Measurements from ENCODE around the gene KMT2B.

KMT2B gene

DNA sequence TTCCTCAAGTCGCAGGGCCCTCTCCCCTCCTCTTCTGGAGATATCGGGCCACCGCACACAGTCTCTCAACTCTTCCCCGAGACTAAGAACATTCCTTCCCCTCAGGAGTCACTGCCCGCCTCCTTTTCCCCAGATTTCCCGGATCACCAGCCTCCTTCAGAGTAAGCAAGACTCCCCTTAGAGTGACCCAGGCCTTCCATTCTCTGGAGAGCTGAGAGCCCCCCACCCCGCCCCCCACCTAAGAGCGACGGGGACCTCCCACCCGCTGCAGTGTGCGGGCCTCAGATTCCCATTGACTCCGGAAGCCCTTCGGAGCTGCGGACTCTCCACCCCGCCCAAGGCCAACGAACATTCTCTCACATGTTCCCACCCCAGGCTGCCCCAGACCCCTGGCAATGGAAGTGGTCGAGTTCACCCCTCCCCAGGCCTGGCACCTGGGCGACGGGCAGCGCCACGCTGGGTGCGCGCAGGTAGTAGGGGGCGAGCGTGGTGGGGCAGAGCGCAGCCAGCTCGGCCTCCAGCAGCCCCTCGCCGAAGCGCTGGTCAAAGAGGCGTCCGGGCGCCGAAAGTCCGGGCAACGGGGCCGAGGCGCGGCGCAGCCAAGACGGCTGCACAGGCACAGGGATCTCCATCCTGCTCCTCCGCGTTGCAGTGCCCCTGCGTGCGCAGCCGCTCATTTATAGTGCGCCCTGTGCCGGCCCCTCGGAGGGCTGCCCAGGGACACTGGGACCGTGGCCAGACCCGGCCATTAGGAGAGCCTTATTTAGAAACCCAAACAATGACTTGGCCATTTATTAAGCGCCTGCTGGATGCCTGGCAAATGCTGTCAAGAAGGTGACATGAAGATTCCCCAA is 38.8 kb downstream of the KMT2B start, which contains the start of gene HSPB6:
Gene HSPB6, minus strand, starts transcription at position 653 of the 854 bp plus-strand sequence. Its CDS starts 21 bp downstream, at position 632.
- Histone ChIP-seq H3K4me2 (ENCODE audit: low read depth, low read length) (peak within 1 kb of the TSS; percentile 94), H3K4me1 (ENCODE audit: low read length) (peaks cover 12% of the 10 kb centered on the region; the same call in 1 of the 2 replicates), H3K9me3 (replicated peaks; ENCODE audit: insufficient read depth, low read length) (no peaks in the 10 kb centered on the region), H2AFZ (ENCODE audit: low read length) (peak within 1 kb of the TSS; percentile 82), H4K20me1 (ENCODE audit: insufficient read depth, low read length) (no peaks in the 10 kb centered on the region), H3K79me2 (ENCODE audit: low read length) (peaks cover 15% of the 10 kb centered on the region), H3K4me3 (ENCODE audit: low read length) (peak within 1 kb of the TSS; percentile 75), H3K9ac (ENCODE audit: low read length) (peak within 1 kb of the TSS; percentile 77; the same call in 1 of the 2 replicates), H3F3A (ENCODE audit: insufficient read depth, low read length) (peaks cover 4% of the 10 kb centered on the region; the same call in 1 of the 2 replicates), H3K27ac (ENCODE audit: low read length) (peak within 1 kb of the TSS; percentile 57; the same call in 1 of the 2 replicates), H3K27me3 (replicated peaks; ENCODE audit: insufficient read depth, low read length) (no peaks in the 10 kb centered on the region), H3K9me2 (replicated peaks; ENCODE audit: insufficient read depth, low read length) (no peaks in the 10 kb centered on the region), H3K36me3 (replicated peaks; ENCODE audit: insufficient read depth, low read length) (no peaks in the 10 kb centered on the region)
- no peak for DNase-seq
- TF ChIP-seq EZH2 (optimal IDR thresholded peaks at IDR 0.05; ENCODE audit: low read depth, low read length) (no peak), EZH2phosphoT487 (IDR thresholded peaks at IDR 0.05; ENCODE audit: low read length) (no peak)
- TF ChIP-seq, protein P1, sequence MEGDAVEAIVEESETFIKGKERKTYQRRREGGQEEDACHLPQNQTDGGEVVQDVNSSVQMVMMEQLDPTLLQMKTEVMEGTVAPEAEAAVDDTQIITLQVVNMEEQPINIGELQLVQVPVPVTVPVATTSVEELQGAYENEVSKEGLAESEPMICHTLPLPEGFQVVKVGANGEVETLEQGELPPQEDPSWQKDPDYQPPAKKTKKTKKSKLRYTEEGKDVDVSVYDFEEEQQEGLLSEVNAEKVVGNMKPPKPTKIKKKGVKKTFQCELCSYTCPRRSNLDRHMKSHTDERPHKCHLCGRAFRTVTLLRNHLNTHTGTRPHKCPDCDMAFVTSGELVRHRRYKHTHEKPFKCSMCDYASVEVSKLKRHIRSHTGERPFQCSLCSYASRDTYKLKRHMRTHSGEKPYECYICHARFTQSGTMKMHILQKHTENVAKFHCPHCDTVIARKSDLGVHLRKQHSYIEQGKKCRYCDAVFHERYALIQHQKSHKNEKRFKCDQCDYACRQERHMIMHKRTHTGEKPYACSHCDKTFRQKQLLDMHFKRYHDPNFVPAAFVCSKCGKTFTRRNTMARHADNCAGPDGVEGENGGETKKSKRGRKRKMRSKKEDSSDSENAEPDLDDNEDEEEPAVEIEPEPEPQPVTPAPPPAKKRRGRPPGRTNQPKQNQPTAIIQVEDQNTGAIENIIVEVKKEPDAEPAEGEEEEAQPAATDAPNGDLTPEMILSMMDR (IDR thresholded peaks at IDR 0.05; ENCODE audit: low read length), result no peak

DNA sequence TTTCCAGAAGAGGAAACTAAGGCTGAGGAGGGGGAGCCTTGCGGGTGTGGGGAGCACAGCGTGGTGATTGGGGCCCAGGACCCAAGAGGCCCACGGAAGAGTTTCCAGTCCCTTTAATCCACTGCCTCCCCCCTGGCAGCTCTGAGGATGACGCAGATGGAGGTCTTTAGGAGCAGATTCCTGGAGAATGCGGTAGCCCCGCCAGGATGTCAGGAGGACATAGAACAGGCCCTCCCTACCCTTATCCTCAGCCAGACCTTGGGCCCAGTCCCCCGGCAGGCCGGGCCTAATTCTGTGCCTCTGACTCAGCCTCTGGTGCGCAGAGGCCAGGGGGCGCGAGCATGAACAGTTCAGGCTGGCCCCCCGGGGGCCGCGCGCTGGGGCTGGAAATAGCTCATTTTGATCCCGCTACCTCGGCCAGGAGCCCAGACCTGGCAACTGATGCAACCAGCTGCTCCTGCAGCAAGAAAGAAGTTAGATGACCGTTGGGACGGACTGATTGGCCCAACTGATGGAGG is 39.5 kb downstream of the KMT2B start:
- H3K36me3 ChIP-seq (replicated peaks; ENCODE audit: insufficient read depth, low read length), result no peaks in the 10 kb centered on the region
- TF ChIP-seq EZH2 (optimal IDR thresholded peaks at IDR 0.05; ENCODE audit: low read depth, low read length), result no peak
- TF ChIP-seq, protein P1 (IDR thresholded peaks at IDR 0.05; ENCODE audit: low read length), result no peak
- no peak for TF ChIP-seq EZH2phosphoT487 (IDR thresholded peaks at IDR 0.05; ENCODE audit: low read length)
- H3K9me3 ChIP-seq (replicated peaks; ENCODE audit: insufficient read depth, low read length), result no peaks in the 10 kb centered on the region
- peak overlapping the region; percentile 75 for H3K4me3 ChIP-seq (ENCODE audit: low read length)
- no peaks in the 10 kb centered on the region for H4K20me1 ChIP-seq (ENCODE audit: insufficient read depth, low read length)
- no peaks in the 10 kb centered on the region for H3K9me2 ChIP-seq (replicated peaks; ENCODE audit: insufficient read depth, low read length)
- H3K27ac ChIP-seq (ENCODE audit: low read length), result peak overlapping the region; percentile 57; the same call in 1 of the 2 replicates
- no peak for DNase-seq
- H3K9ac ChIP-seq (ENCODE audit: low read length), result peak overlapping the region; percentile 77; the same call in 1 of the 2 replicates
- peaks cover 12% of the 10 kb centered on the region; the same call in 1 of the 2 replicates for H3K4me1 ChIP-seq (ENCODE audit: low read length)
- H3K4me2 ChIP-seq (ENCODE audit: low read depth, low read length), result peak overlapping the region; percentile 94
- peak overlapping the region; percentile 82 for H2AFZ ChIP-seq (ENCODE audit: low read length)
- peaks cover 15% of the 10 kb centered on the region for H3K79me2 ChIP-seq (ENCODE audit: low read length)
- H3K27me3 ChIP-seq (replicated peaks; ENCODE audit: insufficient read depth, low read length), result no peaks in the 10 kb centered on the region
- peaks cover 4% of the 10 kb centered on the region; the same call in 1 of the 2 replicates for H3F3A ChIP-seq (ENCODE audit: insufficient read depth, low read length)

DNA sequence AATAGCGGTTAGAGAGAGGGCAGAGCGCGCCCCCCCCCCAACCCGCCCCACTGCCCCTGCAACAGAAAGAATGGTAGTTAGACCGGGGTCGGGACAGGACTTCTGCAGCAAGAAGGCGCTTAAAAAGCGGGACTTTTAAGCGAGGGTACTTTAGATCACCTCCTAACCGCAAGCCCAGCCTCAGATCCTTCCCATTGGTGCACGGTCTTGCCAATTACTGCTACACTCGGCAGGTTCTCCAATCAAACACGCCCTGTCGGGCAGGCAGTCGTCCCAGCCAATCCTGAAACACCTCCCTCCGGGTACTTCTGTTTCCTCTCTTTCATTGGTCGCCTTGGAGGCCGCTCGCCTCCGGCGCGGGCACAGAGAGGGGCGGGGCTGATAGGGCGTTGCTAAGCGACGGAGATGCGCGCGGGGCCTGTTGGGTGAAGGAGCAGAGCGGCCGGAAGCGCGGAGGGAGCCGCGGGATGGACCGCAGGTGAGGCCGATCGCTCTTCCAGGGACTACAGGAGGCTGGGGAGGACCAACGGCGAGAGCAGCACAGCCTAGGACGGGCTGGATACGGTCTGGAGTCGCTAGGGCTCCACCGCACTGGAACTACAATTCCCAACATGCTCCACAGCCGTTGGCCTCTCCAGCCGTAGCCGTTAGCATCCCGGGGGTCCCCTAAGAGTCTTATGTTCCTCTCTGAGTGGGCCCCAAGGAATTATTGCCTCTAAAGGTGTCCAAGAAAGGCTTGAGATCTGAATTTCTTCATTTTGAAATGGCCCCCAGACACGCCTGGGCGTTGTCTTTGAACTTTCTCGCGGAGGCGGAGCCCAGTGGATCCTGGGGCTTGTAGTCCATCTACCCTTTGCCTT is 40.2 kb downstream of the KMT2B start, which contains the start of gene PROSER3:
Gene PROSER3, plus strand, starts transcription at position 428 of the 860 bp plus-strand sequence. Its CDS starts 40 bp downstream, at position 468.
- H3K4me1 ChIP-seq (ENCODE audit: low read length), result peaks cover 12% of the 10 kb centered on the region; the same call in 1 of the 2 replicates
- peak within 1 kb of the TSS; percentile 61 for H3K27ac ChIP-seq (ENCODE audit: low read length)
- no peaks in the 10 kb centered on the region for H3K27me3 ChIP-seq (replicated peaks; ENCODE audit: insufficient read depth, low read length)
- H3K4me2 ChIP-seq (ENCODE audit: low read depth, low read length), result peak within 1 kb of the TSS; percentile 94
- DNase-seq, result peak; percentile 99
- H3K9me3 ChIP-seq (replicated peaks; ENCODE audit: insufficient read depth, low read length), result no peaks in the 10 kb centered on the region
- H4K20me1 ChIP-seq (ENCODE audit: insufficient read depth, low read length), result no peaks in the 10 kb centered on the region
- H3K79me2 ChIP-seq (ENCODE audit: low read length), result peaks cover 15% of the 10 kb centered on the region
- peak within 1 kb of the TSS; percentile 75 for H3K4me3 ChIP-seq (ENCODE audit: low read length)
- H3K9me2 ChIP-seq (replicated peaks; ENCODE audit: insufficient read depth, low read length), result no peaks in the 10 kb centered on the region
- H3K9ac ChIP-seq (ENCODE audit: low read length), result peak within 1 kb of the TSS; percentile 77
- peaks cover 4% of the 10 kb centered on the region; the same call in 1 of the 2 replicates for H3F3A ChIP-seq (ENCODE audit: insufficient read depth, low read length)
- H3K36me3 ChIP-seq (replicated peaks; ENCODE audit: insufficient read depth, low read length), result no peaks in the 10 kb centered on the region
- TF ChIP-seq, protein P1 (IDR thresholded peaks at IDR 0.05; ENCODE audit: low read length), result no peak
- H2AFZ ChIP-seq (ENCODE audit: low read length), result peak within 1 kb of the TSS; percentile 82
